ENCODE measurements around the gene HBG1.

The HBG1 gene

GRCh38 chr11:5282628-5283027 lies 33.0 kb upstream of the HBG1 start:
- H3K4me3 ChIP-seq (ENCODE audit: low read length in 2 of 2) = no peak overlapping the region
- no peak overlapping the region for H4K91ac ChIP-seq (ENCODE audit: low read depth, low read length, poor library complexity)
- no peaks in the 10 kb centered on the region for H3K79me1 ChIP-seq (ENCODE audit: low read depth, low read length)
- no peak overlapping the region for H2AK5ac ChIP-seq (ENCODE audit: low read depth, low read length)
- no peaks in the 10 kb centered on the region for H3K36me3 ChIP-seq (replicated peaks in 1 of 2; ENCODE audit: control insufficient read depth in 2 of 2, insufficient read depth in 2 of 2, low read length in 2 of 2)
- no peak overlapping the region for H3K23ac ChIP-seq (ENCODE audit: low read depth, low read length, poor library complexity)
- no peaks in the 10 kb centered on the region for H3K27me3 ChIP-seq (ENCODE audit: control insufficient read depth in 3 of 3, insufficient read depth in 3 of 3, low read depth in 1 of 3, low read length in 3 of 3)
- no CpG with 5 or more reads among the region's 2 CpGs for WGBS, 2 donors (ENCODE audit: extremely low coverage in 2 of 2, insufficient read length in 2 of 2, insufficient replicate concordance in 1 of 2)
- H2BK12ac ChIP-seq (ENCODE audit: low read length) = no peak overlapping the region
- no peak overlapping the region for H3K4ac ChIP-seq (ENCODE audit: low read length)
- no peak overlapping the region for H3K9ac ChIP-seq (ENCODE audit: low read depth, low read length, poor library complexity)
- no peak overlapping the region for H3K27ac ChIP-seq (replicated peaks; ENCODE audit: low read length)
- DNase-seq (ENCODE audit: low spot score) = no peak
- H2BK15ac ChIP-seq (ENCODE audit: low read length) = no peak overlapping the region
- H2BK5ac ChIP-seq (ENCODE audit: low read length) = no peak overlapping the region
- H2BK120ac ChIP-seq (ENCODE audit: low read depth, low read length) = no peak overlapping the region
- H3K14ac ChIP-seq (ENCODE audit: low read length) = no peak overlapping the region
- no peaks in the 10 kb centered on the region for H3K9me3 ChIP-seq (replicated peaks in 1 of 2; ENCODE audit: control insufficient read depth in 2 of 2, insufficient read depth in 1 of 2, low read depth in 1 of 2, low read length in 2 of 2)
- no peak overlapping the region for H3K4me2 ChIP-seq (ENCODE audit: insufficient read depth, low read length, poor library complexity, severe bottlenecking)
- H2AFZ ChIP-seq (ENCODE audit: low read length) = no peak overlapping the region
- H3K18ac ChIP-seq (ENCODE audit: low read length) = no peak overlapping the region
- H3K4me1 ChIP-seq (ENCODE audit: control insufficient read depth in 2 of 2, insufficient read depth in 1 of 2, low read depth in 1 of 2, low read length in 2 of 2) = no peaks in the 10 kb centered on the region
- H4K8ac ChIP-seq (ENCODE audit: low read depth, low read length) = no peak overlapping the region

GRCh38 chr11:5281596-5281995 lies 31.9 kb upstream of the HBG1 start:
- Histone ChIP-seq H3K27me3 (ENCODE audit: control insufficient read depth in 3 of 3, insufficient read depth in 3 of 3, low read depth in 1 of 3, low read length in 3 of 3) (no peaks in the 10 kb centered on the region), H2BK15ac (ENCODE audit: low read length) (no peak overlapping the region), H3K4me2 (ENCODE audit: insufficient read depth, low read length, poor library complexity, severe bottlenecking) (no peak overlapping the region), H3K27ac (replicated peaks; ENCODE audit: low read length) (no peak overlapping the region), H3K23ac (ENCODE audit: low read depth, low read length, poor library complexity) (no peak overlapping the region), H3K4me1 (ENCODE audit: control insufficient read depth in 2 of 2, insufficient read depth in 1 of 2, low read depth in 1 of 2, low read length in 2 of 2) (no peaks in the 10 kb centered on the region), H3K4me3 (ENCODE audit: low read length in 2 of 2) (no peak overlapping the region), H2AK5ac (ENCODE audit: low read depth, low read length) (no peak overlapping the region), H3K18ac (ENCODE audit: low read length) (no peak overlapping the region), H2BK120ac (ENCODE audit: low read depth, low read length) (no peak overlapping the region), H3K9me3 (replicated peaks in 1 of 2; ENCODE audit: control insufficient read depth in 2 of 2, insufficient read depth in 1 of 2, low read depth in 1 of 2, low read length in 2 of 2) (no peaks in the 10 kb centered on the region), H3K14ac (ENCODE audit: low read length) (no peak overlapping the region), H3K4ac (ENCODE audit: low read length) (no peak overlapping the region), H2BK12ac (ENCODE audit: low read length) (no peak overlapping the region), H3K9ac (ENCODE audit: low read depth, low read length, poor library complexity) (no peak overlapping the region), H2BK5ac (ENCODE audit: low read length) (no peak overlapping the region), H3K79me1 (ENCODE audit: low read depth, low read length) (no peaks in the 10 kb centered on the region), H3K36me3 (replicated peaks in 1 of 2; ENCODE audit: control insufficient read depth in 2 of 2, insufficient read depth in 2 of 2, low read length in 2 of 2) (no peaks in the 10 kb centered on the region), H2AFZ (ENCODE audit: low read length) (no peak overlapping the region), H4K8ac (ENCODE audit: low read depth, low read length) (no peak overlapping the region), H4K91ac (ENCODE audit: low read depth, low read length, poor library complexity) (no peak overlapping the region)
- DNase-seq (ENCODE audit: low spot score) = no peak

- no peak for DNase-seq (ENCODE audit: low spot score)
- H3K14ac ChIP-seq (ENCODE audit: low read length) = no peak overlapping the region
- H2BK15ac ChIP-seq (ENCODE audit: low read length) = no peak overlapping the region
- no peak overlapping the region for H2AFZ ChIP-seq (ENCODE audit: low read length)
- no peaks in the 10 kb centered on the region for H3K79me1 ChIP-seq (ENCODE audit: low read depth, low read length)
- H3K4me1 ChIP-seq (ENCODE audit: control insufficient read depth in 2 of 2, insufficient read depth in 1 of 2, low read depth in 1 of 2, low read length in 2 of 2) = no peaks in the 10 kb centered on the region
- no peaks in the 10 kb centered on the region for H3K36me3 ChIP-seq (replicated peaks in 1 of 2; ENCODE audit: control insufficient read depth in 2 of 2, insufficient read depth in 2 of 2, low read length in 2 of 2)
- no peaks in the 10 kb centered on the region for H3K9me3 ChIP-seq (replicated peaks in 1 of 2; ENCODE audit: control insufficient read depth in 2 of 2, insufficient read depth in 1 of 2, low read depth in 1 of 2, low read length in 2 of 2)
- H4K91ac ChIP-seq (ENCODE audit: low read depth, low read length, poor library complexity) = no peak overlapping the region
- no peak overlapping the region for H2BK12ac ChIP-seq (ENCODE audit: low read length)
- no peak overlapping the region for H3K9ac ChIP-seq (ENCODE audit: low read depth, low read length, poor library complexity)
- H3K4ac ChIP-seq (ENCODE audit: low read length) = no peak overlapping the region
- no peaks in the 10 kb centered on the region for H3K27me3 ChIP-seq (ENCODE audit: control insufficient read depth in 3 of 3, insufficient read depth in 3 of 3, low read depth in 1 of 3, low read length in 3 of 3)
- no peak overlapping the region for H2AK5ac ChIP-seq (ENCODE audit: low read depth, low read length)
- no peak overlapping the region for H3K27ac ChIP-seq (replicated peaks; ENCODE audit: low read length)
- H2BK120ac ChIP-seq (ENCODE audit: low read depth, low read length) = no peak overlapping the region
- H2BK5ac ChIP-seq (ENCODE audit: low read length) = no peak overlapping the region
- H3K4me2 ChIP-seq (ENCODE audit: insufficient read depth, low read length, poor library complexity, severe bottlenecking) = no peak overlapping the region
- H3K18ac ChIP-seq (ENCODE audit: low read length) = no peak overlapping the region
- no peak overlapping the region for H4K8ac ChIP-seq (ENCODE audit: low read depth, low read length)
- no CpG with 5 or more reads among the region's 3 CpGs for WGBS, 2 donors (ENCODE audit: extremely low coverage in 2 of 2, insufficient read length in 2 of 2, insufficient replicate concordance in 1 of 2)
- H3K4me3 ChIP-seq (ENCODE audit: low read length in 2 of 2) = no peak overlapping the region
- H3K23ac ChIP-seq (ENCODE audit: low read depth, low read length, poor library complexity) = no peak overlapping the region
Observed at GRCh38 chr11:5280582-5281102, 31.0 kb upstream of the HBG1 start.

GRCh38 chr11:5279471-5280090 lies 29.9 kb upstream of the HBG1 start:
- Histone ChIP-seq H3K27ac (replicated peaks; ENCODE audit: low read length) (no peak overlapping the region), H4K8ac (ENCODE audit: low read depth, low read length) (no peak overlapping the region), H3K79me1 (ENCODE audit: low read depth, low read length) (no peaks in the 10 kb centered on the region), H3K9me3 (replicated peaks in 1 of 2; ENCODE audit: control insufficient read depth in 2 of 2, insufficient read depth in 1 of 2, low read depth in 1 of 2, low read length in 2 of 2) (no peaks in the 10 kb centered on the region), H3K9ac (ENCODE audit: low read depth, low read length, poor library complexity) (no peak overlapping the region), H4K91ac (ENCODE audit: low read depth, low read length, poor library complexity) (no peak overlapping the region), H2BK12ac (ENCODE audit: low read length) (no peak overlapping the region), H3K14ac (ENCODE audit: low read length) (no peak overlapping the region), H3K18ac (ENCODE audit: low read length) (no peak overlapping the region), H2BK120ac (ENCODE audit: low read depth, low read length) (no peak overlapping the region), H2BK15ac (ENCODE audit: low read length) (no peak overlapping the region), H3K4me1 (ENCODE audit: control insufficient read depth in 2 of 2, insufficient read depth in 1 of 2, low read depth in 1 of 2, low read length in 2 of 2) (no peaks in the 10 kb centered on the region), H3K4me2 (ENCODE audit: insufficient read depth, low read length, poor library complexity, severe bottlenecking) (no peak overlapping the region), H3K27me3 (ENCODE audit: control insufficient read depth in 3 of 3, insufficient read depth in 3 of 3, low read depth in 1 of 3, low read length in 3 of 3) (no peaks in the 10 kb centered on the region), H3K23ac (ENCODE audit: low read depth, low read length, poor library complexity) (no peak overlapping the region), H2BK5ac (ENCODE audit: low read length) (no peak overlapping the region), H3K4me3 (ENCODE audit: low read length in 2 of 2) (no peak overlapping the region), H3K36me3 (replicated peaks in 1 of 2; ENCODE audit: control insufficient read depth in 2 of 2, insufficient read depth in 2 of 2, low read length in 2 of 2) (no peaks in the 10 kb centered on the region), H3K4ac (ENCODE audit: low read length) (no peak overlapping the region), H2AK5ac (ENCODE audit: low read depth, low read length) (no peak overlapping the region), H2AFZ (ENCODE audit: low read length) (no peak overlapping the region)
- no peak for DNase-seq (ENCODE audit: low spot score)
- no CpG with 5 or more reads among the region's 4 CpGs for WGBS, 2 donors (ENCODE audit: extremely low coverage in 2 of 2, insufficient read length in 2 of 2, insufficient replicate concordance in 1 of 2)

Measured in neuronal stem cell (in vitro differentiated cells).